Prostate gland (tissue), 2 donors: Measurements from ENCODE around the gene SPINK6.

Source experiments
- CTCF ChIP-seq, 4 experiments: fragments of 200-600 bp in 2 of 4; fragments of 450-650 bp in 2 of 4; sonication (generic) in 2 of 4; IDR thresholded peaks; 1 replicate in 3 of 4; 2 replicates in 1 of 4; pipeline ENCODE4 v1.5.1; 2016 to 2019; ENCODE audit warnings: antibody characterized with exemption in 4 of 4, mild to moderate bottlenecking in 2 of 4, moderate library complexity in 2 of 4
- POLR2A ChIP-seq: fragments of 450-650 bp; IDR thresholded peaks from one replicate; pipeline ENCODE4 v1.6.1; 2016; ENCODE audit warnings: antibody characterized with exemption, mild to moderate bottlenecking

- TF ChIP-seq CTCF (IDR thresholded peaks at IDR 0.05) (no peak), POLR2A (no peak)
These were observed 58.4 kb downstream of the SPINK6 start for GRCh38 chr5:148261221-148261620.
